GM12874 (cell line): ENCODE results near the gene RNF212.

Experiments used
- CTCF ChIP-seq: IDR thresholded peaks from 2 replicates; pipeline ENCODE4 v1.5.1; 2011; ENCODE audit warnings: low read depth, mild to moderate bottlenecking, control low read depth, low read length, moderate library complexity; ENCODE audit not compliant: insufficient read depth

The RNF212 gene

GRCh38 chr4:1074077-1074476 lies 39.3 kb downstream of the RNF212 start:
- no peak for TF ChIP-seq CTCF

DNA sequence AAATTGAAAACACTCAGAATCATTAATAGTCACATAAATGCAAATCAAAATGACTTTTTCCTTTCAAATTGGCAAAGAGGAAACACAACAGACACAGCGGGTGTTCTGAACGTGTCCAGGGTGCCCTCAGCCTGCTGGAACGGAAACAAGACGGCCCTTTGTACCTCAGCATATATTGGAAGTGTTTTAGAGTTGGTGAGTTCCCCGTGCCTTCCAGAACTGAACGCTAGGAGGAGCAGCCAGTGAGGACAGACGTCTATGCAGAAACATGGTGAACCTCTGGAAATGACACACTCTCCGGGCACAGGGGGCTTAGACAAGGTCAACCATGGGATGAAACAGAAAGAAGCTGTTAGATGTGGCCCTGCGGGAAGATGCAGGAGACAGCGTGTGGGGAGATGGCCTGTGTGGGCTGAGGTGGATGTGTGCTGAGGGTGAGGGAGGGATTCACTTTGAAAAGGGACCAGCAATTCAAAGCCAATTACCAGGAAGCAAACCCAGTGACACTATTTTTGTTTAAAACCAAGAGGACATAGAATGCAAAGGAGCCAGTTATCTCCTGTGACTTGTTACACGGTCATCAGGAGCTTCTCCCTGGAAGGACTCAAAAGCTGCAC lies 40.4 kb downstream of the RNF212 start:
- TF ChIP-seq CTCF: peak; percentile 69

DNA sequence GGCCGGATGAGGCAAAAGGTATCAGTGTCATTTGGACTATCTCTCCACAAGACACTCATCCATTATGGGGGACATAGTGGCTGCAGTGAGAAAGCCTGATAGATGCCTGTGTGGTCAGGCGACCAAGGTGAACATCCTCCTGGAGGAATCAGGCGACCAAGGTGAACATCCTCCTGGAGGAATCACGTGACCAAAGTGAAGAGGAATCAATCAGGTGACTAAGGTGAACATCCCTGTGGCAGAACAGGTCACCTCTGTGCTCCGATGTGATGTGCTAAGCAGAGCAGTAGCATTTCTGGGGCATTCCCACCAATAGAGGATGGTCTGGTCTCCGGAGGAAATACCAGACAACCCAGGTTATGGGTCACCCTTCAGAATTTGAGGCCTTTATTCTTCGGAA lies 44.0 kb downstream of the RNF212 start:
- TF ChIP-seq CTCF: no peak

- TF ChIP-seq CTCF: no peak
Observed at GRCh38 chr4:1065732-1066131, 47.6 kb downstream of the RNF212 start.

DNA sequence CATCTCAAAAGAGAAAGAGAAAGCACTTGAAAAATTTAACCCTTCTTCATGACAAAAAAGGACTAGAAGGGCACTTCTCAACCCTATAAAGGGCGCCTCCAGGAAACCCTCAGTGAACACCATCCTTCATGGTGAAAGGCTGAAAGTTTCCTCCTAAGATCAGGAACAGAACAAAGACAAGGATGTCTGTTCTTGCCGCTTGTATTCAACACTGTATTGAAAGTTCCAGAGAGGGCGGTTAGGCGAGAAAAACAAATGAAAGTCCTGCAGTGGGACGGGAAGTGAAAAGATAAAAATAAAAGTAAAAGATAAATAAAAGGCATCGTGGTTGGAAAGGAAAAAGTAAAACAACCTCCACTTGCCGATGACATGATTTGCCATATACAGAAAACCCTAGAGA lies 50.9 kb downstream of the RNF212 start:
- TF ChIP-seq CTCF: no peak

DNA sequence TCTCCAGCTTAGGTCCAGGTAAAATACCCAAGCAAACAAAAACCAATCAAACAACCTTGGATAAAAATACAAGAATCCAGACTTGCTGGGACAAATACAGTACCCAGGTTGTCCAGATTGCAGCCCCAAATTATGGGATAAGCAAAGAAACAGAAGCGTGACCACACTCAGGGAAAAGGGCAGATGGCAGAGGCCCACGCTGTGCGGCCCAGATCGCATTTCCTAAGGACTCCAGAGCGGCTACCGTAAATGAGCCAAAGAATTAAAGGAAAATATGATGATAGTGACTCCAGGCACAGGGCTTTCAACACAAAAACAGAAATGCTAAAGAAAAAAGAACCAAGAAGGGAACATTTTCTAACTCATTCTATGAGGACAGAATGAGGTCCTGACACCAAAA lies 51.6 kb downstream of the RNF212 start:
- no peak for TF ChIP-seq CTCF

GRCh38 chr4:1061056-1061700 lies 52.2 kb downstream of the RNF212 start:
- no peak for TF ChIP-seq CTCF
